ENCODE data around the gene RABAC1. TPM values are rescaled to one million over a fixed set of nuclear protein-coding genes. Genes with fewer than 3 reads are reported as not detected.

Gene RABAC1
- total and polyA plus RNA-seq, 2 of the 8 experiments (the other 6 are each of a cell fraction or from before 2014, with no cell fraction given): 124 to 439 TPM

- peak overlapping the region; percentile 5 for H4K8ac ChIP-seq (ENCODE audit: extremely low read depth, insufficient read depth, low read length)
- WGBS, 2 experiments (ENCODE audit: extremely low coverage in 1 of 2, insufficient coverage in 1 of 2, insufficient read length in 1 of 2, insufficient replicate concordance in 2 of 2, low coverage in 1 of 2, low lambda C conversion rate in 2 of 2, missing lambda C conversion rate in 1 of 2): 97% methylated on average over 21 of the region's 22 CpGs; no CpG with 5 or more reads in 1 of the 2 experiments
- H3K56ac ChIP-seq (replicated peaks; ENCODE audit: insufficient read length, low read depth, low read length): no peak overlapping the region
- no peak overlapping the region for H2BK5ac ChIP-seq (ENCODE audit: low read depth, low read length)
- no peaks in the 10 kb centered on the region for H3K79me2 ChIP-seq (ENCODE audit: control insufficient read depth in 1 of 2, insufficient read depth in 2 of 2, low read length in 2 of 2)
- H3K9me3 ChIP-seq (ENCODE audit: insufficient read depth in 2 of 2, low read depth in 1 of 2, low read length in 1 of 2): no peaks in the 10 kb centered on the region
- H3K23ac ChIP-seq (ENCODE audit: insufficient read length): no peak overlapping the region
- FAIRE-seq: no peak
- no peak overlapping the region for H2BK12ac ChIP-seq (ENCODE audit: low read depth, low read length)
- no peak overlapping the region for H2AK5ac ChIP-seq (ENCODE audit: low read depth, low read length)
- no peaks in the 10 kb centered on the region for H3K27me3 ChIP-seq (replicated peaks in 1 of 4; ENCODE audit: control insufficient read depth in 3 of 4, extremely low read depth in 1 of 4, insufficient read depth in 3 of 4, low read length in 3 of 4)
- no peak overlapping the region for H2BK20ac ChIP-seq (ENCODE audit: low read length)
- no peaks in the 10 kb centered on the region for H3K23me2 ChIP-seq (ENCODE audit: low read depth, low read length)
- no peaks in the 10 kb centered on the region for H4K20me1 ChIP-seq (replicated peaks in 1 of 2; ENCODE audit: control insufficient read depth in 1 of 2, insufficient read depth in 2 of 2, low read length in 2 of 2)
- no peak overlapping the region for H2BK120ac ChIP-seq (replicated peaks; ENCODE audit: low read depth, low read length)
- no peak overlapping the region for H2AFZ ChIP-seq (ENCODE audit: low read length)
- H3K79me1 ChIP-seq (ENCODE audit: low read depth, low read length): no peaks in the 10 kb centered on the region
- TF ChIP-seq USF2 (IDR thresholded peaks at IDR 0.05; ENCODE audit: low read length) (no peak), NANOG (IDR thresholded peaks at IDR 0.05; ENCODE audit: insufficient read depth, low read depth, low read length, poor library complexity, severe bottlenecking) (no peak), RNF2 (IDR thresholded peaks at IDR 0.05; ENCODE audit: borderline replicate concordance, low read depth, low read length, missing control alignments, poor library complexity, severe bottlenecking) (no peak), CHD1 (IDR thresholded peaks at IDR 0.05; ENCODE audit: low read depth, low read length) (no peak), RFX5 (IDR thresholded peaks at IDR 0.05; ENCODE audit: borderline replicate concordance, low read depth, low read length) (no peak), EP300 (IDR thresholded peaks at IDR 0.05; ENCODE audit: borderline replicate concordance in 1 of 2, low read depth in 2 of 2, low read length in 2 of 2) (no peak)
- no peak overlapping the region for H3K18ac ChIP-seq (ENCODE audit: extremely low read depth, low read length)
- no peak overlapping the region for H4K5ac ChIP-seq (ENCODE audit: insufficient read length, low read depth, low read length)
- no peaks in the 10 kb centered on the region for H3K4me1 ChIP-seq (replicated peaks in 1 of 4; ENCODE audit: control insufficient read depth in 3 of 4, insufficient read depth in 4 of 4, low read length in 3 of 4)
- ChIA-PET POLR2A (ENCODE audit: partially characterized antibody) (interaction anchor here (0.7 kb wide), 1 partner anchor 8 kb away, joined by 3 read pairs; no protein-coding TSS in a partner anchor), CTCF (ENCODE audit: partially characterized antibody) (interaction anchor here (0.7 to 1.2 kb wide), 3 partner anchors 18 to 52 kb away, joined by 3 read pairs; no protein-coding TSS in a partner anchor)
- no peak overlapping the region for H3K27ac ChIP-seq (ENCODE audit: low read depth, low read length)
- DNase-seq (ENCODE audit: low read depth in 1 of 2, low spot score in 2 of 2): no peak
- no peak overlapping the region for H3K9ac ChIP-seq (replicated peaks in 1 of 4; ENCODE audit: extremely low read depth in 1 of 4, low read depth in 3 of 4, low read length in 3 of 4)
- no peak overlapping the region for H3K14ac ChIP-seq (ENCODE audit: insufficient read length)
- no peak overlapping the region for H4K91ac ChIP-seq (replicated peaks; ENCODE audit: insufficient read length, low read length)
- H3K4me3 ChIP-seq (ENCODE audit: extremely low read depth in 1 of 4, insufficient read depth in 2 of 4, low read depth in 3 of 4, low read length in 4 of 4): no peak overlapping the region
- no peak overlapping the region for H2BK15ac ChIP-seq (ENCODE audit: low read length)
- no peak overlapping the region for H3K4ac ChIP-seq (replicated peaks; ENCODE audit: insufficient read length, low read depth, low read length)
- no peak overlapping the region for H3K4me2 ChIP-seq (ENCODE audit: insufficient read depth in 1 of 2, low read depth in 2 of 2, low read length in 2 of 2)
- H3K36me3 ChIP-seq (ENCODE audit: control insufficient read depth in 2 of 4, insufficient read depth in 4 of 4, low read length in 3 of 4): peaks cover 0 to 12% (median 4%) of the 10 kb centered on the region in 4 experiments; a peak in 5 of 8 replicates
Measured at GRCh38 chr19:41977916-41978315, 18.8 kb upstream of the RABAC1 start.

All from H1 (cell line).